ENCODE measurements around the gene ANKRD39.

ANKRD39 gene

Small RNAs within 50 kb of the gene (small RNA-seq; reads per million reads assigned to genes)
- gene MIR3127 (ENCODE audit: low read depth): 6.6 reads per million, percentile 67 among the genes with 10 or more reads in this experiment
